Breast epithelium (tissue), 4 donors: ENCODE data around the gene AK5. TPM values are rescaled to one million over a fixed set of nuclear protein-coding genes. Genes with fewer than 3 reads are reported as not detected.

Experiments
- DNase-seq, 2 donors: peaks; one replicate each; pipeline ENCODE4 v3.0.0-alpha.2; 2019; ENCODE audit warnings: low spot score in 2 of 2
- H3K27ac ChIP-seq, 2 donors: fragments of 200-600 bp; sonication (generic) in 1 of 2; one replicate each; pipeline ENCODE4 v1.5.1; 2016 to 2019; ENCODE audit warnings: mild to moderate bottlenecking in 1 of 2
- H3K27me3 ChIP-seq, 2 donors: fragments of 200-600 bp; sonication (generic) in 1 of 2; one replicate each; pipeline versions ENCODE4 v1.5.1 to v1.6.0; 2017 to 2019; ENCODE audit warnings: control low read depth in 1 of 2, mild to moderate bottlenecking in 1 of 2
- H3K36me3 ChIP-seq: fragments of 200-600 bp; one replicate; pipeline ENCODE4 v1.5.1; 2019
- H3K4me1 ChIP-seq, 2 donors: fragments of 200-600 bp; sonication (generic); one replicate each; pipeline ENCODE4 v1.5.1; 2016 to 2019; ENCODE audit warnings: control low read depth in 1 of 2
- H3K4me3 ChIP-seq, 3 donors: fragments of 200-600 bp; sonication (generic); 1 replicate in 2 of 3; 2 replicates in 1 of 3; pipeline ENCODE4 v1.5.1; 2016 to 2019; ENCODE audit warnings: mild to moderate bottlenecking in 3 of 3, moderate library complexity in 2 of 3
- H3K9me3 ChIP-seq, 2 donors: fragments of 200-600 bp; sonication (generic) in 1 of 2; one replicate each; pipeline ENCODE4 v1.5.1; 2016 to 2019; ENCODE audit warnings: control low read depth in 1 of 2
- CTCF ChIP-seq, 3 donors: fragments of 450-650 bp; IDR thresholded peaks; one replicate each; pipeline ENCODE4 v1.5.1; 2016 to 2017; ENCODE audit warnings: antibody characterized with exemption in 3 of 3, mild to moderate bottlenecking in 3 of 3, moderate library complexity in 3 of 3
- POLR2A ChIP-seq: fragments of 450-650 bp; IDR thresholded peaks from one replicate; pipeline ENCODE4 v1.6.1; 2016; ENCODE audit warnings: antibody characterized with exemption, mild to moderate bottlenecking, moderate library complexity
- POLR2AphosphoS5 ChIP-seq, 3 donors: sonication (generic); formaldehyde crosslinking; IDR thresholded peaks; one replicate each; pipeline ENCODE4 v1.6.1; 2017; ENCODE audit warnings: antibody characterized with exemption in 3 of 3
- intact Hi-C: fragments of 100-400 bp; cut with DNase I; formaldehyde crosslinking; loops from one replicate; pipeline ENCODE4 v1.15.1; 2023; ENCODE audit warnings: low total_unique reads
- total RNA-seq, 3 donors: library from RNA; depleted of rRNA; stranded (reverse); fragments of >200 nt; gene quantifications; one replicate each; pipeline ENCODE4 v1.1.0, GENCODE V29; 2016

The AK5 gene
- total RNA-seq, 3 donors from 2014 or later = under 0.01 to 111 (median 30.8) TPM

- no peaks in the 10 kb centered on the region for H3K4me1 ChIP-seq
- no peak for DNase-seq
- TF ChIP-seq POLR2A (no peak), CTCF (IDR thresholded peaks at IDR 0.05) (no peak), POLR2AphosphoS5 (IDR thresholded peaks at IDR 0.05) (no peak)
- no peak overlapping the region for H3K27ac ChIP-seq
- intact Hi-C loops = no loop called here
- no peaks in the 10 kb centered on the region for H3K9me3 ChIP-seq
- no peak overlapping the region for H3K4me3 ChIP-seq
- no peaks in the 10 kb centered on the region for H3K36me3 ChIP-seq
- no peaks in the 10 kb centered on the region for H3K27me3 ChIP-seq
Observed at GRCh38 chr1:77265180-77265579, 16.6 kb upstream of the AK5 start.

GRCh38 chr1:77267035-77267434 is 14.8 kb upstream of the AK5 start:
- no peaks in the 10 kb centered on the region for H3K4me1 ChIP-seq
- H3K36me3 ChIP-seq = no peaks in the 10 kb centered on the region
- no peaks in the 10 kb centered on the region for H3K27me3 ChIP-seq
- no peak for DNase-seq
- no peak overlapping the region for H3K27ac ChIP-seq
- H3K9me3 ChIP-seq = no peaks in the 10 kb centered on the region
- TF ChIP-seq POLR2A = no peak
- TF ChIP-seq CTCF (IDR thresholded peaks at IDR 0.05) = no peak
- TF ChIP-seq POLR2AphosphoS5 (IDR thresholded peaks at IDR 0.05) = no peak
- H3K4me3 ChIP-seq = no peak overlapping the region
- intact Hi-C loops = no loop called here

- DNase-seq = no peak
Observed at GRCh38 chr1:77271852-77272580, 9.8 kb upstream of the AK5 start.

GRCh38 chr1:77273891-77274290 is 7.9 kb upstream of the AK5 start:
- intact Hi-C loops = no loop called here

More at GRCh38 chr1:77271852-77272580, 9.8 kb upstream of the AK5 start:
- H3K36me3 ChIP-seq = no peaks in the 10 kb centered on the region
- H3K4me3 ChIP-seq = no peak overlapping the region
- H3K4me1 ChIP-seq = no peaks in the 10 kb centered on the region
- no peaks in the 10 kb centered on the region for H3K9me3 ChIP-seq
- intact Hi-C loops = no loop called here
- H3K27me3 ChIP-seq = no peaks in the 10 kb centered on the region
- H3K27ac ChIP-seq = no peak overlapping the region
- TF ChIP-seq POLR2AphosphoS5 (IDR thresholded peaks at IDR 0.05) (no peak), CTCF (IDR thresholded peaks at IDR 0.05) (no peak), POLR2A (no peak)

More at GRCh38 chr1:77273891-77274290, 7.9 kb upstream of the AK5 start:
- Histone ChIP-seq H3K27ac (no peak overlapping the region), H3K27me3 (no peaks in the 10 kb centered on the region), H3K4me3 (no peak overlapping the region), H3K4me1 (no peaks in the 10 kb centered on the region), H3K36me3 (no peaks in the 10 kb centered on the region), H3K9me3 (no peaks in the 10 kb centered on the region)
- TF ChIP-seq CTCF (IDR thresholded peaks at IDR 0.05) = no peak
- no peak for TF ChIP-seq POLR2A
- no peak for TF ChIP-seq POLR2AphosphoS5 (IDR thresholded peaks at IDR 0.05)
- no peak for DNase-seq
